ENCODE measurements around the gene USP9X.
"Not testable (repeated sequence)": the region's sequence is repeated elsewhere in the genome, so short reads cannot be mapped to it uniquely, and the experiment has no call there.

Gene USP9X

GRCh38 chrX:41282307-41282706, 197.1 kb downstream of the USP9X start:
- not testable (repeated sequence) for DNase-seq (ENCODE audit: low read depth in 3 of 3)

- DNase-seq (ENCODE audit: low read depth in 3 of 3), result not testable (repeated sequence)
Observed at GRCh38 chrX:41285928-41286327, 200.7 kb downstream of the USP9X start.
